A204.1 (cell line): ENCODE measurements around the gene SERPINB6.
"Not testable (repeated sequence)": the region's sequence is repeated elsewhere in the genome, so short reads cannot be mapped to it uniquely, and the experiment has no call there.

Experiments
- FAIRE-seq: peaks from 2 replicates; lab custom pipeline; 2012; peaks lifted over from hg19 to GRCh38; lab: Jason Lieb, UNC

The SERPINB6 gene

GRCh38 chr6:2911171-2911570 is 60.2 kb downstream of the SERPINB6 start:
- no peak for FAIRE-seq

GRCh38 chr6:2909718-2910117 is 61.6 kb downstream of the SERPINB6 start:
- no peak for FAIRE-seq

GRCh38 chr6:2909051-2909606 is 62.2 kb downstream of the SERPINB6 start:
- FAIRE-seq: not testable (repeated sequence)

GRCh38 chr6:2908516-2908915 is 62.9 kb downstream of the SERPINB6 start:
- FAIRE-seq: not testable (repeated sequence)

- not testable (repeated sequence) for FAIRE-seq
Measured at GRCh38 chr6:2903411-2904185, 67.8 kb downstream of the SERPINB6 start.

GRCh38 chr6:2901645-2902502 is 69.5 kb downstream of the SERPINB6 start:
- FAIRE-seq: not testable (repeated sequence)

GRCh38 chr6:2900821-2901644 is 70.3 kb downstream of the SERPINB6 start:
- no peak for FAIRE-seq

GRCh38 chr6:2900221-2900807 is 71.1 kb downstream of the SERPINB6 start:
- no peak for FAIRE-seq

- no peak for FAIRE-seq
Measured at GRCh38 chr6:2899596-2899995, 71.8 kb downstream of the SERPINB6 start.
